Mammary microvascular endothelial cell (primary cell): ENCODE data around the gene AKT3. TPM values are rescaled to one million over a fixed set of nuclear protein-coding genes. Genes with fewer than 3 reads are reported as not detected.

Experiments used
- total RNA-seq: library from RNA; depleted of rRNA; stranded (reverse); fragments of >200 nt; gene quantifications from 2 replicates; pipeline ENCODE4 v1.2.3, GENCODE V29; 2015

Gene AKT3
- total RNA-seq = 21.1 and 24.2 TPM in 2 replicates

GRCh38 chr1:243850202-243850451 is at the start of gene AKT3:
Gene AKT3, minus strand, starts transcription at chr1:243850243. Its CDS starts 7,073 bp downstream, at chr1:243843170.

Other genes with a start within 250 kb of the AKT3 start
- 23.0 and 23.6 TPM in 2 replicates for gene ZBTB18, start 201.0 kb upstream of the AKT3 start, total RNA-seq